GM12878 (cell line): ENCODE results near the gene TMX4. TPM values are rescaled to one million over a fixed set of nuclear protein-coding genes. Genes with fewer than 3 reads are reported as not detected.
"Not testable (repeated sequence)": the region's sequence is repeated elsewhere in the genome, so short reads cannot be mapped to it uniquely, and the experiment has no call there.

ENCODE experiments used
- ATAC-seq: fragments of 200-7000 bp; cut with Tn5 transposase; 3 replicates; pipeline ENCODE4 v1.9.1; 2020; ENCODE audit warnings: mild to moderate bottlenecking, moderate library complexity
- BruUV-seq: library from RNA; stranded (reverse); fragments of 400-500 nt; replicated peaks from 2 replicates; lab custom pipeline; 2021; lab: Mats Ljungman, UMichigan
- CTCF ChIA-PET: fragments of 300-600 bp; sonication (Branson Sonifier 250); formaldehyde crosslinking; extraction: SDS; loops from one replicate; lab custom pipeline; 2021; ENCODE audit warnings: inconsistent platforms; lab: Yijun Ruan, JAX
- POLR2A ChIA-PET: fragments of 350-600 bp; formaldehyde crosslinking; extraction: SDS; loops from one replicate; lab custom pipeline; 2021; ENCODE audit warnings: inconsistent platforms; lab: Charles Lee
- RAD21 ChIA-PET: fragments of 300-600 bp; sonication (Branson Sonifier 250); formaldehyde crosslinking; loops from one replicate; lab custom pipeline; 2023; ENCODE audit warnings: antibody characterized with exemption; ENCODE audit not compliant: unreplicated experiment; lab: Charles Lee
- SMC1A ChIA-PET: fragments of 300-600 bp; sonication (Branson Sonifier 250); formaldehyde crosslinking; loops from one replicate; lab custom pipeline; 2023; ENCODE audit not compliant: unreplicated experiment, uncharacterized antibody; lab: Charles Lee
- DNase-seq: peaks from one replicate; pipeline ENCODE4 v3.0.0-alpha.2; 2011; ENCODE audit warnings: low read depth, low spot score
- FAIRE-seq: peaks from 3 replicates; lab custom pipeline; 2011; peaks lifted over from hg19 to GRCh38; lab: Jason Lieb, UNC
- H2AFZ ChIP-seq: 2 replicates; pipeline ENCODE4 v1.6.0; 2011; ENCODE audit warnings: low read depth, low read length, control low read depth; ENCODE audit not compliant: control insufficient read depth
- H3K27ac ChIP-seq: 2 replicates; pipeline ENCODE4 v1.5.1; 2011; ENCODE audit warnings: control low read depth; ENCODE audit not compliant: control insufficient read depth, insufficient read depth
- H3K27me3 ChIP-seq, 2 experiments: replicated peaks in 1 of 2; 2 replicates each; pipeline versions ENCODE4 v1.6.0 to v1.6.1; 2011; ENCODE audit warnings: low read length in 1 of 2; ENCODE audit not compliant: control insufficient read depth in 2 of 2, insufficient read depth in 2 of 2
- H3K36me3 ChIP-seq, 2 experiments: 2 replicates each; pipeline ENCODE4 v1.5.1; 2011; ENCODE audit warnings: low read length in 1 of 2; ENCODE audit not compliant: control insufficient read depth in 2 of 2, insufficient read depth in 2 of 2
- H3K4me1 ChIP-seq: 2 replicates; pipeline ENCODE4 v1.6.1; 2011; ENCODE audit warnings: mild to moderate bottlenecking, low read length, moderate library complexity, mixed read lengths; ENCODE audit not compliant: control insufficient read depth, insufficient read depth
- H3K4me2 ChIP-seq: 2 replicates; pipeline ENCODE4 v1.6.0; 2011; ENCODE audit warnings: control low read depth; ENCODE audit not compliant: control insufficient read depth, insufficient read depth
- H3K4me3 ChIP-seq: fragments of 200-600 bp; sonication (generic); 2 replicates; pipeline ENCODE4 v1.5.1; 2016
- H3K79me2 ChIP-seq: 2 replicates; pipeline ENCODE4 v1.6.0; 2011; ENCODE audit warnings: low read length; ENCODE audit not compliant: control insufficient read depth, insufficient read depth
- H3K9ac ChIP-seq: 2 replicates; pipeline ENCODE4 v1.8.0; 2011; ENCODE audit warnings: low read length, control low read depth, mixed read lengths; ENCODE audit not compliant: control insufficient read depth, insufficient read depth
- H3K9me3 ChIP-seq: replicated peaks from 3 replicates; pipeline ENCODE4 v1.5.1; 2011; ENCODE audit warnings: mild to moderate bottlenecking, low read length; ENCODE audit not compliant: control insufficient read depth, insufficient read depth
- H4K20me1 ChIP-seq: 2 replicates; pipeline ENCODE4 v1.6.0; 2011; ENCODE audit not compliant: control insufficient read depth, insufficient read depth
- BRCA1 ChIP-seq: IDR thresholded peaks from 2 replicates; pipeline ENCODE4 v1.6.1; 2011; ENCODE audit warnings: low read depth, low read length, improper control_type of control experiment
- CBX5 ChIP-seq: sonication (generic); IDR thresholded peaks from 2 replicates; pipeline ENCODE4 v1.6.1; 2016; ENCODE audit warnings: low read depth, moderate library complexity, mild to moderate bottlenecking, inconsistent platforms
- E4F1 ChIP-seq: fragments of 450-650 bp; IDR thresholded peaks from 2 replicates; pipeline ENCODE4 v1.6.1; 2018; ENCODE audit warnings: borderline replicate concordance, mild to moderate bottlenecking; ENCODE audit not compliant: partially characterized antibody
- SPI1 ChIP-seq: IDR thresholded peaks from 2 replicates; pipeline ENCODE4 v1.6.1; 2011; ENCODE audit warnings: low read depth, mild to moderate bottlenecking, low read length, moderate library complexity, borderline replicate concordance; ENCODE audit not compliant: insufficient read depth
- in situ Hi-C: fragments of 300-500 bp; cut with MboI; formaldehyde crosslinking; loops from 9 replicates; pipeline ENCODE4 v1.14.3; 2018; ENCODE audit warnings: mixed read lengths
- intact Hi-C: fragments of 100-400 bp; cut with micrococcal nuclease; formaldehyde crosslinking; loops from one replicate; pipeline ENCODE4 v1.14.2; 2022; ENCODE audit not compliant: unreplicated experiment
- polyA plus RNA-seq, 11 experiments: library from polyadenylated mRNA; depleted of rRNA in 4 of 11; unstranded in 6 of 11; stranded (reverse) in 5 of 11; fragments of >200 nt; fragmentation: Nextera tagmentation in 4 of 11; fragmentation: Illumina TruSeq in 1 of 11; extraction: Ambion mirVana in 4 of 11; extraction: Trizol in 1 of 11; gene quantifications; 1 replicate in 1 of 11; 2 replicates in 10 of 11; pipeline versions ENCODE4 v1.2.1 to v1.2.3, GENCODE V29; 2011 to 2016; ENCODE audit warnings: inconsistent platforms in 2 of 11, missing spikeins in 2 of 11, low read depth in 1 of 11
- total RNA-seq, 4 experiments: library from RNA; depleted of rRNA in 3 of 4; stranded (reverse); fragments of >200 nt in 3 of 4; fragmentation: Illumina TruSeq in 1 of 4; extraction: Trizol in 1 of 4; gene quantifications; 2 replicates each; pipeline versions ENCODE4 v1.2.1 to v1.2.3, GENCODE V29; 2013 to 2021

The TMX4 gene
- total and polyA plus RNA-seq, 10 of the 15 experiments (the other 5 are each of a cell fraction or from before 2014, with no cell fraction given), result 3.9 to 19.9 (median 11.1) TPM

GRCh38 chr20:8032499-8032898 lies 12.9 kb upstream of the TMX4 start (continued):
- TF ChIP-seq E4F1 (no peak), BRCA1 (no peak), SPI1 (no peak), CBX5 (no peak)

GRCh38 chr20:8031539-8031938 lies 12.0 kb upstream of the TMX4 start:
- H3K9ac ChIP-seq, H3K9me3 ChIP-seq, H3K4me2 ChIP-seq, FAIRE-seq, ATAC-seq, POLR2A ChIA-PET, H3K27me3 ChIP-seq, H3K79me2 ChIP-seq, H3K4me3 ChIP-seq, H3K4me1 ChIP-seq, DNase-seq, H3K27ac ChIP-seq, H3K36me3 ChIP-seq, intact Hi-C loops, in situ Hi-C loops, H4K20me1 ChIP-seq, BruUV-seq, H2AFZ ChIP-seq: not testable (repeated sequence)
- ChIA-PET SMC1A (interaction anchor here (1.0 to 2.3 kb wide), 4 partner anchors 10 to 95 kb away, joined by 3 to 8 read pairs (median 4); no protein-coding TSS in a partner anchor), RAD21 (interaction anchor here (1.0 kb wide), 1 partner anchor 95 kb away, joined by 4 read pairs; no protein-coding TSS in a partner anchor), CTCF (interaction anchor here (0.7 to 2.4 kb wide), 2 partner anchors 12 to 95 kb away, joined by 4 to 13 read pairs; no protein-coding TSS in a partner anchor)
